Measurements from ENCODE around the gene RAB40C. TPM values are rescaled to one million over a fixed set of nuclear protein-coding genes. Genes with fewer than 3 reads are reported as not detected.

RAB40C gene
- total and polyA plus RNA-seq, 2 donors (not counting 1 experiment from before 2014, with no cell fraction given): 3.2 to 11.6 TPM

- DNase-seq (ENCODE audit: low read depth in 2 of 2): no peak
- H2AFZ ChIP-seq (ENCODE audit: low read length): no peak overlapping the region
- no peak overlapping the region for H3K4me3 ChIP-seq (replicated peaks in 1 of 4; ENCODE audit: control extremely low read depth in 1 of 4, insufficient read depth in 1 of 4, low read depth in 3 of 4, low read length in 4 of 4)
- no peak overlapping the region for H3K4me2 ChIP-seq (ENCODE audit: extremely low read depth, insufficient read depth, low read length)
- H3K79me2 ChIP-seq (ENCODE audit: control insufficient read depth, insufficient read depth, low read length): no peaks in the 10 kb centered on the region
- no peak overlapping the region for H3K27ac ChIP-seq (ENCODE audit: insufficient read depth, low read length)
- no peak overlapping the region for H3K9ac ChIP-seq (ENCODE audit: insufficient read depth, low read length)
- H3K27me3 ChIP-seq (ENCODE audit: control insufficient read depth, insufficient read depth, low read length): peaks cover 19% of the 10 kb centered on the region
- H4K20me1 ChIP-seq (ENCODE audit: control insufficient read depth, extremely low read depth, insufficient read depth, low read length): no peaks in the 10 kb centered on the region
- no peaks in the 10 kb centered on the region for H3K9me3 ChIP-seq (ENCODE audit: control insufficient read depth, insufficient read depth, low read depth, low read length)
- TF ChIP-seq, protein P1, sequence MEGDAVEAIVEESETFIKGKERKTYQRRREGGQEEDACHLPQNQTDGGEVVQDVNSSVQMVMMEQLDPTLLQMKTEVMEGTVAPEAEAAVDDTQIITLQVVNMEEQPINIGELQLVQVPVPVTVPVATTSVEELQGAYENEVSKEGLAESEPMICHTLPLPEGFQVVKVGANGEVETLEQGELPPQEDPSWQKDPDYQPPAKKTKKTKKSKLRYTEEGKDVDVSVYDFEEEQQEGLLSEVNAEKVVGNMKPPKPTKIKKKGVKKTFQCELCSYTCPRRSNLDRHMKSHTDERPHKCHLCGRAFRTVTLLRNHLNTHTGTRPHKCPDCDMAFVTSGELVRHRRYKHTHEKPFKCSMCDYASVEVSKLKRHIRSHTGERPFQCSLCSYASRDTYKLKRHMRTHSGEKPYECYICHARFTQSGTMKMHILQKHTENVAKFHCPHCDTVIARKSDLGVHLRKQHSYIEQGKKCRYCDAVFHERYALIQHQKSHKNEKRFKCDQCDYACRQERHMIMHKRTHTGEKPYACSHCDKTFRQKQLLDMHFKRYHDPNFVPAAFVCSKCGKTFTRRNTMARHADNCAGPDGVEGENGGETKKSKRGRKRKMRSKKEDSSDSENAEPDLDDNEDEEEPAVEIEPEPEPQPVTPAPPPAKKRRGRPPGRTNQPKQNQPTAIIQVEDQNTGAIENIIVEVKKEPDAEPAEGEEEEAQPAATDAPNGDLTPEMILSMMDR (conservative IDR thresholded peaks at IDR 0.05 in 1 of 2, IDR thresholded peaks at IDR 0.05 in 1 of 2; ENCODE audit: low read depth in 1 of 2, low read length in 2 of 2): no peak
- no peak for TF ChIP-seq EZH2 (IDR thresholded peaks at IDR 0.05; ENCODE audit: low read length, missing control alignments)
- H3K4me1 ChIP-seq (ENCODE audit: control insufficient read depth, extremely low read depth, insufficient read depth, low read length): no peaks in the 10 kb centered on the region
- peaks cover 3% of the 10 kb centered on the region for H3K36me3 ChIP-seq (ENCODE audit: control insufficient read depth, insufficient read depth, low read length)
These were observed 32.2 kb upstream of the RAB40C start for GRCh38 chr16:557463-558297.

GRCh38 chr16:558298-559020 lies 31.4 kb upstream of the RAB40C start:
- Histone ChIP-seq H4K20me1 (ENCODE audit: control insufficient read depth, extremely low read depth, insufficient read depth, low read length) (no peaks in the 10 kb centered on the region), H3K9ac (ENCODE audit: insufficient read depth, low read length) (no peak overlapping the region), H3K4me2 (ENCODE audit: extremely low read depth, insufficient read depth, low read length) (no peak overlapping the region), H3K9me3 (ENCODE audit: control insufficient read depth, insufficient read depth, low read depth, low read length) (no peaks in the 10 kb centered on the region), H3K27me3 (ENCODE audit: control insufficient read depth, insufficient read depth, low read length) (peaks cover 19% of the 10 kb centered on the region), H2AFZ (ENCODE audit: low read length) (no peak overlapping the region), H3K27ac (ENCODE audit: insufficient read depth, low read length) (no peak overlapping the region), H3K4me1 (ENCODE audit: control insufficient read depth, extremely low read depth, insufficient read depth, low read length) (no peaks in the 10 kb centered on the region), H3K4me3 (replicated peaks in 1 of 4; ENCODE audit: control extremely low read depth in 1 of 4, insufficient read depth in 1 of 4, low read depth in 3 of 4, low read length in 4 of 4) (no peak overlapping the region), H3K79me2 (ENCODE audit: control insufficient read depth, insufficient read depth, low read length) (no peaks in the 10 kb centered on the region), H3K36me3 (ENCODE audit: control insufficient read depth, insufficient read depth, low read length) (no peaks in the 10 kb centered on the region)
- TF ChIP-seq, protein P1 (conservative IDR thresholded peaks at IDR 0.05 in 1 of 2, IDR thresholded peaks at IDR 0.05 in 1 of 2; ENCODE audit: low read depth in 1 of 2, low read length in 2 of 2): no peak
- TF ChIP-seq EZH2 (IDR thresholded peaks at IDR 0.05; ENCODE audit: low read length, missing control alignments): no peak
- no peak for DNase-seq (ENCODE audit: low read depth in 2 of 2)

DNA sequence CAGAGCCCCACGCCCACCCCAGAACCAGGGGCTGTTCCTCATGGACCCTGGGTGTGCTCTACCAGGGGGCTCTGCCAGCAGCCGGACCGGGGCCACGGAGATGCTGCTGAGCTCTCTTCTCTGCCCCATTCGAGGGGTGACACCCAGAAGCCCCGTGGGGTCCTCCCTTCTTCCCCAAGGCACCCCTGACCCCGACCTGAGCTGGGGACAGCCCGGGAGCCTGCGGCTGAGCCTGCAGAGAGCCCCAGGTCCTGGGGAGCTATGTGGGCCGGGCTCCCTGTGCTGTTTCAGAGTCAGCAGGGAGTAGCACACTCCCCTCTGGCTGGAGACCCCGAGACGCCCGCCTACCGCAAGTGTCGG lies 30.9 kb upstream of the RAB40C start:
- no peak overlapping the region for H3K9ac ChIP-seq (ENCODE audit: insufficient read depth, low read length)
- TF ChIP-seq EZH2 (IDR thresholded peaks at IDR 0.05; ENCODE audit: low read length, missing control alignments): no peak
- TF ChIP-seq, protein P1 (conservative IDR thresholded peaks at IDR 0.05 in 1 of 2, IDR thresholded peaks at IDR 0.05 in 1 of 2; ENCODE audit: low read depth in 1 of 2, low read length in 2 of 2): no peak
- H3K27me3 ChIP-seq (ENCODE audit: control insufficient read depth, insufficient read depth, low read length): peaks cover 19% of the 10 kb centered on the region
- no peaks in the 10 kb centered on the region for H3K4me1 ChIP-seq (ENCODE audit: control insufficient read depth, extremely low read depth, insufficient read depth, low read length)
- no peak overlapping the region for H3K27ac ChIP-seq (ENCODE audit: insufficient read depth, low read length)
- H3K36me3 ChIP-seq (ENCODE audit: control insufficient read depth, insufficient read depth, low read length): no peaks in the 10 kb centered on the region
- no peak overlapping the region for H3K4me2 ChIP-seq (ENCODE audit: extremely low read depth, insufficient read depth, low read length)
- no peak overlapping the region for H2AFZ ChIP-seq (ENCODE audit: low read length)
- no peak for DNase-seq (ENCODE audit: low read depth in 2 of 2)
- H3K4me3 ChIP-seq (replicated peaks in 1 of 4; ENCODE audit: control extremely low read depth in 1 of 4, insufficient read depth in 1 of 4, low read depth in 3 of 4, low read length in 4 of 4): no peak overlapping the region
- H3K9me3 ChIP-seq (ENCODE audit: control insufficient read depth, insufficient read depth, low read depth, low read length): no peaks in the 10 kb centered on the region
- no peaks in the 10 kb centered on the region for H4K20me1 ChIP-seq (ENCODE audit: control insufficient read depth, extremely low read depth, insufficient read depth, low read length)
- H3K79me2 ChIP-seq (ENCODE audit: control insufficient read depth, insufficient read depth, low read length): no peaks in the 10 kb centered on the region

All from fibroblast of lung (primary cell).